Dendritic cell treated with granulocyte-macrophage colony-stimulating factor and Interleukin-4, amounts not matched to agents 40 ng/mL and 50 ng/mL, for 4 days (primary cell): ENCODE measurements around the gene PCDHA8.
"Not testable (repeated sequence)": the region's sequence is repeated elsewhere in the genome, so short reads cannot be mapped to it uniquely, and the experiment has no call there.

Experiments
- H3K27ac Mint-ChIP-seq: one replicate; pipeline ENCODE4 v1.8.0; 2022; ENCODE audit warnings: mild to moderate bottlenecking, mixed read lengths
- H3K27me3 Mint-ChIP-seq: one replicate; pipeline ENCODE4 v1.8.0; 2022; ENCODE audit warnings: mild to moderate bottlenecking, mixed read lengths
- H3K36me3 Mint-ChIP-seq: one replicate; pipeline ENCODE4 v1.8.0; 2022; ENCODE audit warnings: low read depth, mixed read lengths
- H3K4me1 Mint-ChIP-seq: one replicate; pipeline ENCODE4 v1.8.0; 2022; ENCODE audit warnings: low read depth, mixed read lengths
- H3K4me3 Mint-ChIP-seq: one replicate; pipeline ENCODE4 v1.8.0; 2022; ENCODE audit warnings: mild to moderate bottlenecking, moderate library complexity, mixed read lengths
- H3K9me3 Mint-ChIP-seq: one replicate; pipeline ENCODE4 v1.8.0; 2022; ENCODE audit warnings: mixed read lengths
- intact Hi-C: fragments of 100-400 bp; cut with micrococcal nuclease; formaldehyde crosslinking; loops from one replicate; pipeline ENCODE4 v1.15.0; 2022

The PCDHA8 gene

GRCh38 chr5:140808889-140809291 is 32.1 kb upstream of the PCDHA8 start:
- H3K27me3 Mint-ChIP-seq: peaks cover 11% of the 10 kb centered on the region
- peaks cover 45% of the 10 kb centered on the region for H3K9me3 Mint-ChIP-seq
- no peaks in the 10 kb centered on the region for H3K4me1 Mint-ChIP-seq
- H3K4me3 Mint-ChIP-seq: no peak overlapping the region
- H3K36me3 Mint-ChIP-seq: no peaks in the 10 kb centered on the region
- no peak overlapping the region for H3K27ac Mint-ChIP-seq
- intact Hi-C loops: no loop called here

GRCh38 chr5:140821375-140822280 is 19.4 kb upstream of the PCDHA8 start, which contains the start of gene PCDHA5:
PCDHA5 (plus strand) TSS chr5:140821613.
- Mint-ChIP-seq H3K9me3 (peaks cover 33% of the 10 kb centered on the region), H3K27ac (no peak within 1 kb of the TSS), H3K4me1 (no peaks in the 10 kb centered on the region)

GRCh38 chr5:140822281-140822629 is 18.7 kb upstream of the PCDHA8 start:
- H3K36me3 Mint-ChIP-seq: no peaks in the 10 kb centered on the region
- intact Hi-C loops: no loop called here

More at GRCh38 chr5:140821375-140822280, 19.4 kb upstream of the PCDHA8 start, which contains the start of gene PCDHA5:
- H3K27me3 Mint-ChIP-seq: peaks cover 9% of the 10 kb centered on the region
- intact Hi-C loops: no loop called here
- no peak within 1 kb of the TSS for H3K4me3 Mint-ChIP-seq
- no peaks in the 10 kb centered on the region for H3K36me3 Mint-ChIP-seq

GRCh38 chr5:140822969-140823368 is 18.0 kb upstream of the PCDHA8 start:
- H3K27ac Mint-ChIP-seq, H3K4me3 Mint-ChIP-seq, intact Hi-C loops: not testable (repeated sequence)

More at GRCh38 chr5:140822281-140822629, 18.7 kb upstream of the PCDHA8 start:
- Mint-ChIP-seq H3K9me3 (peaks cover 38% of the 10 kb centered on the region), H3K4me1 (no peaks in the 10 kb centered on the region), H3K4me3 (no peak overlapping the region), H3K27me3 (peaks cover 12% of the 10 kb centered on the region), H3K27ac (no peak overlapping the region)

GRCh38 chr5:140823475-140823874 is 17.5 kb upstream of the PCDHA8 start:
- Mint-ChIP-seq H3K9me3 (peaks cover 49% of the 10 kb centered on the region), H3K4me3 (no peak overlapping the region), H3K4me1 (no peaks in the 10 kb centered on the region), H3K27ac (no peak overlapping the region), H3K36me3 (no peaks in the 10 kb centered on the region), H3K27me3 (peaks cover 21% of the 10 kb centered on the region)
- intact Hi-C loops: no loop called here

More at GRCh38 chr5:140822969-140823368, 18.0 kb upstream of the PCDHA8 start:
- H3K27me3 Mint-ChIP-seq: peaks cover 16% of the 10 kb centered on the region
- H3K4me1 Mint-ChIP-seq, H3K36me3 Mint-ChIP-seq: not testable (repeated sequence)
- peaks cover 44% of the 10 kb centered on the region for H3K9me3 Mint-ChIP-seq

GRCh38 chr5:140827704-140828361 is 13.2 kb upstream of the PCDHA8 start, which contains the start of gene PCDHA6:
PCDHA6 (plus strand) TSS chr5:140827960; CDS start chr5:140828092, 132 bp downstream.
- H3K27me3 Mint-ChIP-seq: peaks cover 30% of the 10 kb centered on the region
- no peaks in the 10 kb centered on the region for H3K4me1 Mint-ChIP-seq
- no peak within 1 kb of the TSS for H3K4me3 Mint-ChIP-seq
- intact Hi-C loops: no loop called here
- H3K9me3 Mint-ChIP-seq: peaks cover 65% of the 10 kb centered on the region
- H3K36me3 Mint-ChIP-seq: no peaks in the 10 kb centered on the region
- H3K27ac Mint-ChIP-seq: no peak within 1 kb of the TSS

GRCh38 chr5:140828362-140828737 is 12.6 kb upstream of the PCDHA8 start:
- H3K27me3 Mint-ChIP-seq: peaks cover 32% of the 10 kb centered on the region
- no peak overlapping the region for H3K27ac Mint-ChIP-seq
- intact Hi-C loops: no loop called here
- H3K4me3 Mint-ChIP-seq: no peak overlapping the region
- no peaks in the 10 kb centered on the region for H3K4me1 Mint-ChIP-seq
- no peaks in the 10 kb centered on the region for H3K36me3 Mint-ChIP-seq
- peaks cover 65% of the 10 kb centered on the region for H3K9me3 Mint-ChIP-seq

- H3K4me1 Mint-ChIP-seq, H3K4me3 Mint-ChIP-seq, intact Hi-C loops, H3K27ac Mint-ChIP-seq, H3K36me3 Mint-ChIP-seq: not testable (repeated sequence)
- peaks cover 68% of the 10 kb centered on the region for H3K9me3 Mint-ChIP-seq
- H3K27me3 Mint-ChIP-seq: peaks cover 38% of the 10 kb centered on the region
Measured at GRCh38 chr5:140829511-140830501, 11.2 kb upstream of the PCDHA8 start.

- intact Hi-C loops: no loop called here
- no peak within 1 kb of the TSS for H3K4me3 Mint-ChIP-seq
- peaks cover 26% of the 10 kb centered on the region for H3K27me3 Mint-ChIP-seq
Measured at GRCh38 chr5:140833993-140834392, 7.0 kb upstream of the PCDHA8 start, which contains the start of gene PCDHA7. PCDHA7 (plus strand) TSS chr5:140834269; CDS start chr5:140834384, 115 bp downstream.

GRCh38 chr5:140834439-140835008 is 6.5 kb upstream of the PCDHA8 start:
- H3K4me3 Mint-ChIP-seq, H3K36me3 Mint-ChIP-seq, H3K4me1 Mint-ChIP-seq, H3K27ac Mint-ChIP-seq, intact Hi-C loops: not testable (repeated sequence)
- H3K27me3 Mint-ChIP-seq: peaks cover 23% of the 10 kb centered on the region
- peaks cover 50% of the 10 kb centered on the region for H3K9me3 Mint-ChIP-seq

More at GRCh38 chr5:140833993-140834392, 7.0 kb upstream of the PCDHA8 start, which contains the start of gene PCDHA7:
- Mint-ChIP-seq H3K4me1 (no peaks in the 10 kb centered on the region), H3K27ac (no peak within 1 kb of the TSS), H3K36me3 (no peaks in the 10 kb centered on the region), H3K9me3 (peaks cover 53% of the 10 kb centered on the region)

GRCh38 chr5:140835622-140836510 is 5.1 kb upstream of the PCDHA8 start:
- H3K9me3 Mint-ChIP-seq: peaks cover 54% of the 10 kb centered on the region
- H3K27me3 Mint-ChIP-seq: peaks cover 18% of the 10 kb centered on the region
- H3K27ac Mint-ChIP-seq: no peak overlapping the region
- H3K36me3 Mint-ChIP-seq: no peaks in the 10 kb centered on the region
- intact Hi-C loops: no loop called here
- no peak overlapping the region for H3K4me3 Mint-ChIP-seq
- H3K4me1 Mint-ChIP-seq: no peaks in the 10 kb centered on the region
